Central memory CD8-positive, alpha-beta T cell (primary cell): ENCODE results near the gene GXYLT2.

ENCODE experiments used
- ATAC-seq: fragments of 150-1000 bp; cut with Tn5 transposase; replicated peaks from 2 replicates; pipeline ENCODE4 v1.10.0; 2022; ENCODE audit warnings: mild to moderate bottlenecking, moderate FRiP score, moderate number of reproducible peaks; ENCODE audit not compliant: poor library complexity, severe bottlenecking; ENCODE audit errors: extremely low read depth
- DNase-seq, 2 donors: peaks; one replicate each; pipeline ENCODE4 v3.0.0; 2021; ENCODE audit warnings: low spot score in 2 of 2
- H3K27ac Mint-ChIP-seq: one replicate; pipeline ENCODE4 v1.8.0; 2022; ENCODE audit warnings: low read depth, mild to moderate bottlenecking, moderate library complexity, mixed read lengths
- H3K27me3 Mint-ChIP-seq: one replicate; pipeline ENCODE4 v1.8.0; 2022; ENCODE audit warnings: mixed read lengths
- H3K36me3 Mint-ChIP-seq: one replicate; pipeline ENCODE4 v1.8.0; 2022; ENCODE audit warnings: mild to moderate bottlenecking, moderate library complexity, mixed read lengths; ENCODE audit not compliant: insufficient read depth
- H3K4me1 Mint-ChIP-seq: one replicate; pipeline ENCODE4 v1.8.0; 2022; ENCODE audit warnings: mixed read lengths
- H3K4me3 Mint-ChIP-seq: one replicate; pipeline ENCODE4 v1.8.0; 2022; ENCODE audit warnings: mild to moderate bottlenecking, moderate library complexity, mixed read lengths
- H3K9me3 Mint-ChIP-seq: one replicate; pipeline ENCODE4 v1.8.0; 2022; ENCODE audit warnings: mixed read lengths

GXYLT2 gene

GRCh38 chr3:72900048-72900447, 12.2 kb downstream of the GXYLT2 start:
- no peak for DNase-seq
- Mint-ChIP-seq H3K4me1 (no peaks in the 10 kb centered on the region), H3K9me3 (no peaks in the 10 kb centered on the region)

GRCh38 chr3:72901840-72902239, 14.0 kb downstream of the GXYLT2 start:
- Mint-ChIP-seq H3K27ac (no peak overlapping the region), H3K4me3 (no peak overlapping the region), H3K4me1 (no peaks in the 10 kb centered on the region), H3K27me3 (peaks cover 16% of the 10 kb centered on the region), H3K36me3 (no peaks in the 10 kb centered on the region), H3K9me3 (no peaks in the 10 kb centered on the region)
- DNase-seq = no peak
- no peak for ATAC-seq

More at GRCh38 chr3:72900048-72900447, 12.2 kb downstream of the GXYLT2 start:
- no peak for ATAC-seq
- no peaks in the 10 kb centered on the region for H3K36me3 Mint-ChIP-seq
- peaks cover 29% of the 10 kb centered on the region for H3K27me3 Mint-ChIP-seq
- H3K27ac Mint-ChIP-seq = no peak overlapping the region
- no peak overlapping the region for H3K4me3 Mint-ChIP-seq

- H3K27me3 Mint-ChIP-seq = peaks cover 17% of the 10 kb centered on the region
- DNase-seq (no peak), ATAC-seq (no peak)
- no peak overlapping the region for H3K27ac Mint-ChIP-seq
- no peaks in the 10 kb centered on the region for H3K9me3 Mint-ChIP-seq
- no peak overlapping the region for H3K4me3 Mint-ChIP-seq
- H3K4me1 Mint-ChIP-seq = no peaks in the 10 kb centered on the region
- H3K36me3 Mint-ChIP-seq = no peaks in the 10 kb centered on the region
Measured at GRCh38 chr3:72903004-72903403, 15.2 kb downstream of the GXYLT2 start.

- H3K36me3 Mint-ChIP-seq = no peaks in the 10 kb centered on the region
- no peak overlapping the region for H3K4me3 Mint-ChIP-seq
- ATAC-seq (no peak), DNase-seq (no peak)
- H3K4me1 Mint-ChIP-seq = no peaks in the 10 kb centered on the region
- no peaks in the 10 kb centered on the region for H3K9me3 Mint-ChIP-seq
- H3K27me3 Mint-ChIP-seq = peaks cover 18% of the 10 kb centered on the region
- H3K27ac Mint-ChIP-seq = no peak overlapping the region
Measured at GRCh38 chr3:72904163-72904562, 16.3 kb downstream of the GXYLT2 start.

GRCh38 chr3:72906154-72906553, 18.3 kb downstream of the GXYLT2 start:
- Mint-ChIP-seq H3K27ac (no peak overlapping the region), H3K9me3 (no peaks in the 10 kb centered on the region), H3K4me3 (no peak overlapping the region), H3K36me3 (no peaks in the 10 kb centered on the region), H3K4me1 (no peaks in the 10 kb centered on the region), H3K27me3 (peaks cover 18% of the 10 kb centered on the region)
- DNase-seq (no peak), ATAC-seq (no peak)

GRCh38 chr3:72907131-72907711, 19.4 kb downstream of the GXYLT2 start:
- Mint-ChIP-seq H3K27me3 (peaks cover 10% of the 10 kb centered on the region), H3K27ac (no peak overlapping the region), H3K36me3 (no peaks in the 10 kb centered on the region), H3K4me3 (no peak overlapping the region), H3K9me3 (no peaks in the 10 kb centered on the region), H3K4me1 (no peaks in the 10 kb centered on the region)
- no peak for ATAC-seq
- DNase-seq = no peak

GRCh38 chr3:72907731-72908620, 20.1 kb downstream of the GXYLT2 start:
- Mint-ChIP-seq H3K4me3 (no peak overlapping the region), H3K4me1 (no peaks in the 10 kb centered on the region), H3K9me3 (no peaks in the 10 kb centered on the region), H3K27ac (no peak overlapping the region), H3K36me3 (no peaks in the 10 kb centered on the region), H3K27me3 (peaks cover 9% of the 10 kb centered on the region)
- no peak for DNase-seq
- ATAC-seq = no peak

- no peak for ATAC-seq
Measured at GRCh38 chr3:72909591-72909990, 21.7 kb downstream of the GXYLT2 start.

GRCh38 chr3:72912532-72912931, 24.7 kb downstream of the GXYLT2 start:
- no peak for ATAC-seq
- peaks cover 36% of the 10 kb centered on the region for H3K27me3 Mint-ChIP-seq
- no peaks in the 10 kb centered on the region for H3K9me3 Mint-ChIP-seq
- H3K36me3 Mint-ChIP-seq = no peaks in the 10 kb centered on the region
- H3K27ac Mint-ChIP-seq = no peak overlapping the region
- DNase-seq = no peak
- H3K4me3 Mint-ChIP-seq = no peak overlapping the region
- H3K4me1 Mint-ChIP-seq = no peaks in the 10 kb centered on the region

More at GRCh38 chr3:72909591-72909990, 21.7 kb downstream of the GXYLT2 start:
- H3K4me3 Mint-ChIP-seq = no peak overlapping the region
- no peak overlapping the region for H3K27ac Mint-ChIP-seq
- H3K4me1 Mint-ChIP-seq = no peaks in the 10 kb centered on the region
- no peak for DNase-seq
- no peaks in the 10 kb centered on the region for H3K36me3 Mint-ChIP-seq
- peaks cover 16% of the 10 kb centered on the region for H3K27me3 Mint-ChIP-seq
- H3K9me3 Mint-ChIP-seq = no peaks in the 10 kb centered on the region

GRCh38 chr3:72914383-72914782, 26.5 kb downstream of the GXYLT2 start:
- Mint-ChIP-seq H3K4me3 (no peak overlapping the region), H3K9me3 (no peaks in the 10 kb centered on the region), H3K4me1 (no peaks in the 10 kb centered on the region), H3K27me3 (peaks cover 31% of the 10 kb centered on the region), H3K27ac (no peak overlapping the region), H3K36me3 (no peaks in the 10 kb centered on the region)
- no peak for ATAC-seq
- no peak for DNase-seq

- Mint-ChIP-seq H3K36me3 (no peaks in the 10 kb centered on the region), H3K27me3 (peaks cover 31% of the 10 kb centered on the region), H3K27ac (no peak overlapping the region), H3K9me3 (no peaks in the 10 kb centered on the region), H3K4me3 (no peak overlapping the region), H3K4me1 (no peaks in the 10 kb centered on the region)
- no peak for ATAC-seq
- DNase-seq = no peak
Measured at GRCh38 chr3:72916250-72916649, 28.4 kb downstream of the GXYLT2 start.

GRCh38 chr3:72919520-72919919, 31.7 kb downstream of the GXYLT2 start:
- DNase-seq (no peak), ATAC-seq (no peak)
- Mint-ChIP-seq H3K4me1 (no peaks in the 10 kb centered on the region), H3K27ac (no peak overlapping the region), H3K36me3 (no peaks in the 10 kb centered on the region), H3K9me3 (no peaks in the 10 kb centered on the region), H3K27me3 (peaks cover 45% of the 10 kb centered on the region), H3K4me3 (no peak overlapping the region)

GRCh38 chr3:72924055-72924454, 36.2 kb downstream of the GXYLT2 start:
- Mint-ChIP-seq H3K27ac (no peak overlapping the region), H3K4me3 (no peak overlapping the region)
- ATAC-seq = no peak

More at GRCh38 chr3:72924055-72924454, 36.2 kb downstream of the GXYLT2 start:
- H3K9me3 Mint-ChIP-seq = no peaks in the 10 kb centered on the region
- H3K36me3 Mint-ChIP-seq = no peaks in the 10 kb centered on the region
- H3K4me1 Mint-ChIP-seq = no peaks in the 10 kb centered on the region
- H3K27me3 Mint-ChIP-seq = peaks cover 21% of the 10 kb centered on the region
- no peak for DNase-seq
